HFF-Myc (cell line): ENCODE measurements around the gene ANO8.
A peak's percentile ranks its signal among the peaks of the same experiment; 100 is the strongest.
"Not testable (repeated sequence)": the region's sequence is repeated elsewhere in the genome, so short reads cannot be mapped to it uniquely, and the experiment has no call there.

ENCODE experiments used
- DNase-seq: peaks from one replicate; pipeline ENCODE4 v3.0.0-alpha.2; 2011; ENCODE audit warnings: low read depth; ENCODE audit errors: extremely low read depth
- H3K4me3 ChIP-seq: replicated peaks from 2 replicates; pipeline ENCODE4 v1.5.1; 2011; ENCODE audit warnings: low read depth, mild to moderate bottlenecking, control low read depth, low read length
- TF ChIP-seq, protein P1 (sequence below): IDR thresholded peaks from 2 replicates; pipeline ENCODE4 v1.5.1; 2012; ENCODE audit warnings: mild to moderate bottlenecking, low read depth, low read length, control low read depth; ENCODE audit errors: missing control alignments

ANO8 gene

DNA sequence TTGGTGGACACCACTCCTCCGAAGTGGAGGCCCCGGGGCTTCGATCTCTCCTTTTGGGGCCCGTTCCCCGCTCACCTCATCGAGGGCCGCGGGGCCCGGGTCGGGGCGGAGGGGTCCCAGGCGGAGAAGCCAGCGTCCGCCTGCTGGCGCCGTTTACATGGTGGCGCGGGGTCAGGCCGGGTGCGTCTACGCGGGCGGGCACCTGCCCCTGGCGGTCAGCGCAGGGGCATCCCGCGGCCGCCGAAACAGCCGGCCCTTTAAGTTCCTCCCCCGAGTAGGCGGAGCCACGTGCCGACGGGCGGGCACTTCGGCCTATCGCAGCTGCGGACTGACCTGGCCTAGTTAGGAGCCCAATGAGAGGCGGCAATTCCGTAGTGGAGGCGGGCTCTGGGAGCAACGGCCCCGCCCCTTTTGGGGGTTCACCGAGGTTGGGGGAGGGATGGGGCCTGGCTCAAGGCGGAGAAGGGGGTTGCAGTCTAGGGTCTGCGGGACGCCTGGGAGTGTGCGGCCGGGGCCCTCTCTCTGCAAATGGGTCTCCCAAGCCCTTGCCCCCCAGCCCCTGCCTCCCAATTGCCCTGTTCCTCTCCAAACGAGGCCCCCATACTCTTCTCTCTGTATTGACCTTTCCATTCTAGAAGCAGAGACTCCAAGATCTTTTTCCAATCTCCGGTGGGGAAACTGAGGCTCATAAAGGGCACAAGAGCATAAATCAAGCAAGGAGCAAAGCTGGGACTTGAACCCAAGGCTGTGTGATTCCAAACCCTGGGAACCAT, 31.3 kb downstream of the ANO8 start, which contains the start of gene ABHD8:
Gene ABHD8, minus strand, starts transcription at position 259 of the 773 bp plus-strand sequence. CDS start 1,809 bp downstream, outside the sequence.
- DNase-seq = peak; percentile 78
- peak within 1 kb of the TSS; percentile 43 for H3K4me3 ChIP-seq
- TF ChIP-seq, protein P1, sequence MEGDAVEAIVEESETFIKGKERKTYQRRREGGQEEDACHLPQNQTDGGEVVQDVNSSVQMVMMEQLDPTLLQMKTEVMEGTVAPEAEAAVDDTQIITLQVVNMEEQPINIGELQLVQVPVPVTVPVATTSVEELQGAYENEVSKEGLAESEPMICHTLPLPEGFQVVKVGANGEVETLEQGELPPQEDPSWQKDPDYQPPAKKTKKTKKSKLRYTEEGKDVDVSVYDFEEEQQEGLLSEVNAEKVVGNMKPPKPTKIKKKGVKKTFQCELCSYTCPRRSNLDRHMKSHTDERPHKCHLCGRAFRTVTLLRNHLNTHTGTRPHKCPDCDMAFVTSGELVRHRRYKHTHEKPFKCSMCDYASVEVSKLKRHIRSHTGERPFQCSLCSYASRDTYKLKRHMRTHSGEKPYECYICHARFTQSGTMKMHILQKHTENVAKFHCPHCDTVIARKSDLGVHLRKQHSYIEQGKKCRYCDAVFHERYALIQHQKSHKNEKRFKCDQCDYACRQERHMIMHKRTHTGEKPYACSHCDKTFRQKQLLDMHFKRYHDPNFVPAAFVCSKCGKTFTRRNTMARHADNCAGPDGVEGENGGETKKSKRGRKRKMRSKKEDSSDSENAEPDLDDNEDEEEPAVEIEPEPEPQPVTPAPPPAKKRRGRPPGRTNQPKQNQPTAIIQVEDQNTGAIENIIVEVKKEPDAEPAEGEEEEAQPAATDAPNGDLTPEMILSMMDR = peak; percentile 27

GRCh38 chr19:17302391-17303166, 32.1 kb downstream of the ANO8 start:
- DNase-seq = no peak
- TF ChIP-seq, protein P1 = no peak
- peak overlapping the region; percentile 43 for H3K4me3 ChIP-seq

DNA sequence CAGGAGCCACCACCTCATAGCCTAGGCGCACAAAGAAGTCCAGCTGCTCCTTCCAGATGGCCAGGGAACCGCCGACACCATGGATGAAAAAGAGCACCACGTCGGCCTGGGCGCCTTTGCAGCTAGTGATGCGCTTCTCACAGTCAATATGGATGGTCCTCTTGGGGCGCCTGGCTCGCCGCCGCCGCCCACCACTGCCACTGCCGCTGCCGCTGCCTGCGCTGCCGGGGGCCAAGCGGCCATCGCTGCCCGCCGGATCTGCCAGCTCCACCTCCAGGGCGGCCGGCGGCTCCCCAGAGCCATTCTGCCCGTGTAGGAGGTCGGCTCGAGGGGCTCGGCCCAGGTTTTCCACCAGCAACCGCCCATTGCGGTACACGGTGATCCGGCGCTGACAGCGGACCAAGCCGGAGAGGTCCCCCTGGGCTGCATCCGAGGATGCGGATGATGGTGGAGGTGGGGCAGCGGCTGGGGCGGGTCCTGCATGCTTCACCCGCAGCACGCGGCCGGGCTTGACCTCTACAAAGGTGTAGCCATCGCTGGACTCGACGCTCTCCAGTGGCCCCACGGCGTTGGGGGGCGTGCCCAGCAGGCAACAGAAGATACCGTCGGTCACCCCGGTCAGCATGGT, 33.5 kb downstream of the ANO8 start:
- TF ChIP-seq, protein P1 = no peak
- DNase-seq = no peak

GRCh38 chr19:17296976-17297375, 37.7 kb downstream of the ANO8 start:
- TF ChIP-seq, protein P1 = no peak
- no peak for DNase-seq
- no peak overlapping the region for H3K4me3 ChIP-seq

More for the DNA sequence above, 33.5 kb downstream of the ANO8 start:
- H3K4me3 ChIP-seq = no peak overlapping the region

DNA sequence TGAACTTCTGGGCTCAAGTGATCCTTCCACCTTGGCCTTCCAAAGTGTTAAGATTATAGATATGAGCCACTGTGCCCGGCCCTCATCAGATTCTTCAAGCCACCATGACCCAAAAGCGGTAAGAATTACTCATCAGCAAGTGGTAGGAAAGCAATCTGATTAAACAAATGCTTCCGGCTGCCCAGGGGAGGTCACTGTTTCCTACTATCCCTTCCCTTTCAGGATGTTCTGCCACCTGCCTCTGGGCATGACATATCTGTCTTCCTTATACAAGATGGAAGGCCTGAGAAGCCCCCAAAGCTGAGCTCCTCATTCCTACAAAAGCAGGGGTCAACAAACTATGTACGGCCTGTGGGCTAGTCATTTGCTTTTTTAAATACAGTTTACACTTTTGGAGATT, 38.4 kb downstream of the ANO8 start:
- no peak overlapping the region for H3K4me3 ChIP-seq
- no peak for DNase-seq
- TF ChIP-seq, protein P1 = no peak

DNA sequence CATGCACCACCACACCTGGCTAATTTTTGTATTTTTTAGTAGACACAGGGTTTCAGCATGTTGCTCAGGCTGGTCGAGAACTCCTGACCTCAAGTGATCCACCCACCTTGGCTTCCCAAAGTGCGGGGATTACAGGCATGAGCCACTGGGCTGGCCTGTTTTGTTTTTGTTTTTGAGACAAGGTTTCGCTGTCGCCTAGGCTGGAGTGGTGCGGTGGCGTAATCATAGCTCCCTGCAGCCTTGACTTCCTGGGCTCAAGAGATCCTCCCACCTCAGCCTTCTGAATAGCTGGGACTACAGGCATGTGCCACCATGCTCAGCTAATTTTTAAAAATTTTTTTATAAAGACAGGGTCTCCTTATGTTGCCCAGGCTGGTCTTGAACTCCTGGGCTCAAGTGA, 39.1 kb downstream of the ANO8 start:
- H3K4me3 ChIP-seq, DNase-seq: not testable (repeated sequence)
